GM18951 (cell line): ENCODE results near the gene SOX21.
"Not testable (repeated sequence)": the region's sequence is repeated elsewhere in the genome, so short reads cannot be mapped to it uniquely, and the experiment has no call there.

Source experiments
- POLR2A ChIP-seq: IDR thresholded peaks from 4 replicates; pipeline ENCODE4 v1.6.1; 2011; ENCODE audit warnings: mild to moderate bottlenecking; ENCODE audit not compliant: insufficient read length, insufficient read depth; ENCODE audit errors: extremely low read depth
- in situ Hi-C: fragments of 300-500 bp; cut with MboI; formaldehyde crosslinking; loops from one replicate; pipeline ENCODE4 v1.12.0; 2022; ENCODE audit warnings: low sequenced_read_pairs, mixed read lengths, inconsistent platforms; ENCODE audit not compliant: unreplicated experiment

The SOX21 gene

DNA sequence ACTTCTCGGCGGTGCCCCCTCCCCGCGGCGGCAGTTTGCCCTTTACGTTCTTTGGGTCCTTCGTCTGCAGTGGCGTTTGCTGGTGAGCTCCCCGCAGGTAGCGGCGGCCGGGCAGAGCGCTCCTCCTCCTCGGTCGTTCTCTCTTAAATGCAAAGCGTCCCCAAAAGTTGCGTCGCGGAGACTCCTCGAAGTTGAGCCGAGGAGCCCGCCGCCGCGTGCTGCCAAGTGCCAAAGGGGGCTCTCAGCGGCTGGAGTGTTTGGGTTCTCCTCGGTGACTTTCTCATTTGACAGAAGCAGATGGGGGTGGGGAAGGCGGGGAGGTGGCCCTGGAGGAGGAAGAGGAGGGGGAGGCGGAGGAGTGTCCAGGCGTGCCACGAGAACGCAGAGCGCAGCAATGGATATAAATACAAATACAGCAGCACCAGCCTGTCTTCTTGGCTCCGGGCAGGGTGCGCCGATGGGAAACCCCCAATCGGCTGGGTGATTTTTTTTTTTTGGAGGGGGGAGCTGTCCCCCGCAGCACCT lies at the start of gene SOX21:
TSS of gene SOX21 (minus strand) at position 259 of the 525 bp plus-strand sequence. CDS start 496 bp downstream, outside the sequence.
- in situ Hi-C loops = no loop called here
- no peak for TF ChIP-seq POLR2A

DNA sequence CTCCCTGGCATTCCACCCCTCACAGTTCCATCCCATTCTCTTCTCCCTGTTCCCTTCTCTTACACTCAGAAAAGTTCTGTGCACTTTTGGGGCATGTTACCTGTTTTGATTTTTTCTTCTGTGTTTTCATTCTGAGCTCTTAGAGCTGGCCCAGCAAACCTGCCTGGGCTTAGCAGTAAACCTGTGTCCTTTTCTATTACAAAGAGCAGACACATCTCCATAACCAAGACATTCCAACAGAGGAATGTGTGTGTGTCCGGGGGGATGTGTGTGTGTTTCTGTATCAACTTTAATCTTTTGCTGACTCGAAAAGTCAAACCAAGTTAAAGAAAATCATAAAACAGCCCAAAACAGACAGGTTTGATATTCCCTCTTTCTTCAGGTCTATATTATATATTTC lies 49.1 kb upstream of the SOX21 start:
- in situ Hi-C loops = no loop called here
- no peak for TF ChIP-seq POLR2A

DNA sequence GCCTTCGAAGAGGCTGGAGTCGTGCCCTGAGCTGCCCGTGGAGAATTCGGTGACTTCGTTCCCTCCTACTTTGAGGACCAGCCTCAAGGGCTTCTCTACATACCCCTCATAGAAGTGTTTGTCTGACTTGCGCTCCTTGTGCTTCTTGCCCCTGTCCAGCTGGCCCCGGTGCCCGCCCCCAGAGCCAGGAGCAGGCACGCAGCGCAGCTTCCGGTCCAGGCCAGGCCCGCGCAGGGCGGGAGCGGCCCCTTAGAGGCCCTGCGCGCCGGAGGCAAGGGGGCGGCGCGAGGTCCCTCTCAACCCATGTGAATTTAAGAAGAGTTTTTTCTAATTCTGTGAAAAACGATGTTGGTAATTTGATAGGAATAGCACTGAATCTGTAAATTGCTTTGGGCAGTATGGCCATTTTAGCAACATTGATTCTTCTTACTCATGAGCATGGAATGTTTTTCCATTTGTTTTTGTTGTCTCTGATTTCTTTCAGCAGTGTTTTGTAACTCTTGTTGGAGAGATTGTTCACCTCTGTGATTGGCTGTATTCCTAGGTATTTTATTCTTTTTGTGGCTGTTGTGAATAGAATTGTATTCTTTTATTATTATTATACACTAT lies 46.9 kb upstream of the SOX21 start:
- TF ChIP-seq POLR2A = no peak
- in situ Hi-C loops = no loop called here

DNA sequence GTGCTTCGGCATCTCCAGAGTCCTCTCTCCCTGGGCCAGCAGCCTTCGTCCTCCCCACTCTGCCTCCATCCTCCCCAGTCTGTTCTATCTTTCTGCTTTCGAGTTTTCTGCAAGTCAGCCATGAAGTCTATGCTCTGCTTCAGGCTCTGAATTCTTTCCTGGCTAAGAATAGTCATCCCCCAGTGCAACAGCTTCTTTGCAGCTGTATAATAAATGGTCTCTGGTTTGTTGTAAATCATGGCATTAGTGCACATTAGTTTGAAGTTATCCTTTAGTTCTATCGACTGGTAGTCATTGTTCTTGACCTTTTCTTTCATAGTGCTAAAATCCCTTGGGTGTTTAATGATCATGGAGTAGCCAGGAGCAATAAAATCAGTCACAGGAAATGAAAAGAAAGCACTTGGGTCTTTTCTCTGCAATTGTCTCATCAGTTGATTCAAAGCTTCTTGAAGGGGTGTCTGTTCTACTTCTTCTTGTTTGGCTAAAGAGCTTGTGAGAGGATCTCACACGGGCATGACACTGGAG lies 46.2 kb upstream of the SOX21 start:
- in situ Hi-C loops = no loop called here
- TF ChIP-seq POLR2A = no peak

DNA sequence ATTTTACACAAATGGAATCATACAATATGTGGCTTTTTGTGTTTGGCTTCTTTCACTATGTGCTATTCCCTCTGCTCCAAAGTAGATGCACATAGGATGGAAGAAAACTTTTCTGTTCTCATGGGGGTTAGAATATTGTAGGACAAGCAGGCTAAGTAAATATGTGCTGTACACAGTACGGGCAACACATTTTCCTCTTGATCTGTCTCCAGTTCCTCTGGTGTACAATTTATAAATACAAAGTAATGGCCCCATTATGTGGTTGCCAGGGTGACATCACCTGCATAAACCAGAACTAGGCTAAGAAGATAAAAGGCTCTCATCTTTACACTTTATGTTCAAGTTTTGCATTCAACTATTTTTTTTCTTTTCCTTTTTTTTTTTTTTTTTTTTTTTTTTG lies 41.0 kb upstream of the SOX21 start:
- in situ Hi-C loops = no loop called here
- no peak for TF ChIP-seq POLR2A

GRCh38 chr13:94749162-94749561 lies 36.8 kb upstream of the SOX21 start:
- TF ChIP-seq POLR2A = no peak
- in situ Hi-C loops = no loop called here

DNA sequence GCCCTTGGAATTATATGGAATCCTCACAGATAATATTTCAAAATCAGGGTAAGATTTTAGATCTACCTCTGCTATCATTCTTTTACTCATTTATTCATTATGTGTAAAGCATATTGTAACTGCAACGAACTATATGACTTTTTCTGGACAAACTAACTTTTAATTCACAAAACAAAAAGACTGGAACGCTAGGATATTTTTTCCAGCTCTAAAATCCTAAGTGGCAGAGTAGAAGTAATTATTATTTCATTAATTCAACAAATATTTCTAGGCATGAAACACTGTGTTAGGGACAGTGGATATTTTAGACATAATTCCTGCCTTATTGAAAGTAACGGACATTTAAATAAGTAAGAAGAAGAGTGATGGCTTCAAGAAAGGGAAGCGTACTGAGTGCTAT lies 26.9 kb upstream of the SOX21 start:
- no peak for TF ChIP-seq POLR2A
- in situ Hi-C loops = no loop called here

- TF ChIP-seq POLR2A = no peak
- in situ Hi-C loops = no loop called here
These were observed 18.7 kb upstream of the SOX21 start for GRCh38 chr13:94731028-94731427.

DNA sequence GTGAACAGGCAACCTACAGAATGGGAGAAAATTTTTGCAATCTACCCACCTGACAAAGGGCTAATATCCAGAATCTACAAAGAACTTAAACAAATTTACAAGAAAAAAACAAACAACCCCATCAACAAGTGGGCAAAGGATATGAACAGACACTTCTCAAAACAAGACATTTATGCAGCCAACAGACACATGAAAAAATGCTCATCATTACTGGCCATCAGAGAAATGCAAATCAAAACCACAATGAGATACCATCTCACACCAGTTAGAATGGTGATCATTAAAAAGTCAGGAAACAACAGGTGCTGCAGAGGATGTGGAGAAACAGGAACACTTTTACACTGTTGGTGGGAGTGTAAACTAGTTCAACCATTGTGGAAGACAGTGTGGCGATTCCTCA lies 17.6 kb upstream of the SOX21 start:
- in situ Hi-C loops = not testable (repeated sequence)

DNA sequence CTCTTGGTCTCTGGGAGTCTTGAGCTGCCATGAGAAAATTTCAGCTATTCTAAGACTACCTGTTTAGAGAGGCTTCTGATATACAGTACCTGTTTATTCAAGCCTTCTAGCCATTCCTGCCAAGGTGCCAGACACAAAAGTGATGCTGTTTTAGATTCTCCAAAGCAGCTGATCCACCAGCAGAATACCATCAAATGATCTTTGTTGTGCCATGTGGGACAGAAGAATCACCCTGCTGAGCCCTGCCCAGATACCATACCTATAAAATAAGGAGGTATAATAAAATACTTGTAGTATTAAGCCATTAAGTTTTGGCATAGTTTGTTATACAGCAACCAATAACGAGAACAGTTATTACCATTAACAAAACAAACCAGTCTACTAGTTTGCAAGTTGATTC lies 14.1 kb upstream of the SOX21 start:
- no peak for TF ChIP-seq POLR2A
- in situ Hi-C loops = no loop called here

- in situ Hi-C loops = no loop called here
- TF ChIP-seq POLR2A = no peak
These were observed 10.4 kb upstream of the SOX21 start for GRCh38 chr13:94722609-94723345.

GRCh38 chr13:94718697-94719096 lies 6.4 kb upstream of the SOX21 start:
- in situ Hi-C loops = not testable (repeated sequence)

DNA sequence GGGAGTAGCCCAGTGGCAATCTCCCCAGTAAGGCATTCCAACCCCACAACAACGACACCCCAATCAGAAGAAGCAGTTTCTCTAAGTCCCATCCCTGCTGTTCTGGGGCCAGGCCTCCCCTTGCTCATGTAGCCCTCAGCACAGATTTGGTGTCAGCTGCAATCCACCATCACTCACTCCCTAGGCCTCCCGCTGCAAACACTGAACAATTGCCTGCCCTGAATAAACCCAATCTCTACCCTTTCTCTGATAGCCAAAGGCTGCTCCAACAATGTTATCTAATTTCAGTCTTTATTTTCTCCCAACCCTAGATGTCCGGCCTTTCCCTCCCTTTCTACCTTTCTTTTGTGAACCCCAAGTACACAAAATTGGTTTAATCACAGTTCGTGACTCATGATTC lies 5.6 kb upstream of the SOX21 start:
- in situ Hi-C loops = no loop called here
- TF ChIP-seq POLR2A = no peak

DNA sequence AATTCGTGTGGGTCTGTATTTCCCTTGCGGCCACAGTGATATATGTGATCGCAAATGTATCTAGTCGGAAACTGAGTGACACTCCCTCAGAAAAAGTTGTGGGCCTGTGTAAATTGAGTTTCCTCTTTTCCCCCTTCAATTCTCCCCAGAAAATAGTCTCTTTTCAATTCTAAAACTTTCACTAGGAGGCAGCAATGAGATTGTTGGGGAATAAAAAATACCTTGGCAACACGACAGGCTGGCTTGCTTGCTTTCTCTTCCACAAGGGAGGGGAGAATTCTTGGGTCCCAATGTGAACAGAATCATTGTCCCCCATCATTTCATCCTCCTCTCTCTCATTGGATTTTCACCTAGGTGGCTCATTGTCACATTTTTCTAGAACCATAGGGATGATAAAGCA lies 3.7 kb upstream of the SOX21 start:
- in situ Hi-C loops = no loop called here
- no peak for TF ChIP-seq POLR2A
